ENCODE results near the gene PCOLCE2. TPM values are rescaled to one million over a fixed set of nuclear protein-coding genes. Genes with fewer than 3 reads are reported as not detected.

PCOLCE2 gene
- total and polyA plus RNA-seq, 2 donors from 2014 or later: 1.9 to 59.0 TPM

DNA sequence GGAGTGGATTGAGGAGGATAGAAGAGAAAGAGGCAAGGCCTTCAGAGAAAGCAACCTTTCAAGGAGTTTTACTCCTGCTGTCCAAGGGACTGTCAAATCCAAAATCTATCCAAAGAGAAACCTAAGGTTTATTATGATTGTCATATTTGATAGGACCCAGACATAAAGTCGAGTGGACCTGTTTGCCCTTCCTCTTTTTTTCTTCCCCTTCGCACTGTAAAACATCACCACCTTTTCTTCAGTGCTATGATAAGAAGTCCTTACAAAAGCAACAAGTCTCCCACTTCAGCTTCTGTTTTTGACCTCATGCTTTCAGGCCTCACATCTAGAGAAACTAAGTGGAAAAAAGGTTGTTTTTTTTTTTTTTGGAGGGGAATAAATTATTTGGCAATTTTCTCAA, 92.1 kb downstream of the PCOLCE2 start:
- intact Hi-C loops (cut with DNase I): no loop called here
- TF ChIP-seq, protein P1, sequence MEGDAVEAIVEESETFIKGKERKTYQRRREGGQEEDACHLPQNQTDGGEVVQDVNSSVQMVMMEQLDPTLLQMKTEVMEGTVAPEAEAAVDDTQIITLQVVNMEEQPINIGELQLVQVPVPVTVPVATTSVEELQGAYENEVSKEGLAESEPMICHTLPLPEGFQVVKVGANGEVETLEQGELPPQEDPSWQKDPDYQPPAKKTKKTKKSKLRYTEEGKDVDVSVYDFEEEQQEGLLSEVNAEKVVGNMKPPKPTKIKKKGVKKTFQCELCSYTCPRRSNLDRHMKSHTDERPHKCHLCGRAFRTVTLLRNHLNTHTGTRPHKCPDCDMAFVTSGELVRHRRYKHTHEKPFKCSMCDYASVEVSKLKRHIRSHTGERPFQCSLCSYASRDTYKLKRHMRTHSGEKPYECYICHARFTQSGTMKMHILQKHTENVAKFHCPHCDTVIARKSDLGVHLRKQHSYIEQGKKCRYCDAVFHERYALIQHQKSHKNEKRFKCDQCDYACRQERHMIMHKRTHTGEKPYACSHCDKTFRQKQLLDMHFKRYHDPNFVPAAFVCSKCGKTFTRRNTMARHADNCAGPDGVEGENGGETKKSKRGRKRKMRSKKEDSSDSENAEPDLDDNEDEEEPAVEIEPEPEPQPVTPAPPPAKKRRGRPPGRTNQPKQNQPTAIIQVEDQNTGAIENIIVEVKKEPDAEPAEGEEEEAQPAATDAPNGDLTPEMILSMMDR (IDR thresholded peaks at IDR 0.05; ENCODE audit: borderline replicate concordance, extremely low read depth, insufficient read depth): no peak
- H3K9ac ChIP-seq (ENCODE audit: low read length in 3 of 3): no peak overlapping the region

GRCh38 chr3:142795332-142795731, 93.6 kb downstream of the PCOLCE2 start:
- TF ChIP-seq, protein P1 (IDR thresholded peaks at IDR 0.05; ENCODE audit: borderline replicate concordance, extremely low read depth, insufficient read depth): no peak
- H3K36me3 ChIP-seq (ENCODE audit: control insufficient read depth in 2 of 3, insufficient read depth in 3 of 3, low read length in 3 of 3): no peaks in the 10 kb centered on the region
- H3K9me3 ChIP-seq (ENCODE audit: control insufficient read depth in 2 of 3, insufficient read depth in 1 of 3, low read length in 3 of 3): no peaks in the 10 kb centered on the region
- intact Hi-C loops (cut with DNase I): no loop called here
- no peaks in the 10 kb centered on the region for H3K4me1 ChIP-seq (ENCODE audit: control insufficient read depth in 2 of 3, insufficient read depth in 2 of 3, low read depth in 1 of 3, low read length in 3 of 3)
- no peak for DNase-seq
- H3K4me3 ChIP-seq (ENCODE audit: low read length in 3 of 3): no peak overlapping the region
- H3K9ac ChIP-seq (ENCODE audit: low read length in 3 of 3): no peak overlapping the region
- FAIRE-seq: no peak
- H3K27me3 ChIP-seq (ENCODE audit: control insufficient read depth, insufficient read depth, low read length): no peaks in the 10 kb centered on the region
- H3K27ac ChIP-seq (ENCODE audit: low read depth in 2 of 2, low read length in 2 of 2): no peak overlapping the region

More for the DNA sequence above, 92.1 kb downstream of the PCOLCE2 start:
- no peaks in the 10 kb centered on the region for H3K27me3 ChIP-seq (ENCODE audit: control insufficient read depth, insufficient read depth, low read length)
- no peaks in the 10 kb centered on the region for H3K4me1 ChIP-seq (ENCODE audit: control insufficient read depth in 2 of 3, insufficient read depth in 2 of 3, low read depth in 1 of 3, low read length in 3 of 3)
- H3K4me3 ChIP-seq (ENCODE audit: low read length in 3 of 3): no peak overlapping the region
- H3K9me3 ChIP-seq (ENCODE audit: control insufficient read depth in 2 of 3, insufficient read depth in 1 of 3, low read length in 3 of 3): no peaks in the 10 kb centered on the region
- DNase-seq (no peak), FAIRE-seq (no peak)
- no peaks in the 10 kb centered on the region for H3K36me3 ChIP-seq (ENCODE audit: control insufficient read depth in 2 of 3, insufficient read depth in 3 of 3, low read length in 3 of 3)
- no peak overlapping the region for H3K27ac ChIP-seq (ENCODE audit: low read depth in 2 of 2, low read length in 2 of 2)

DNA sequence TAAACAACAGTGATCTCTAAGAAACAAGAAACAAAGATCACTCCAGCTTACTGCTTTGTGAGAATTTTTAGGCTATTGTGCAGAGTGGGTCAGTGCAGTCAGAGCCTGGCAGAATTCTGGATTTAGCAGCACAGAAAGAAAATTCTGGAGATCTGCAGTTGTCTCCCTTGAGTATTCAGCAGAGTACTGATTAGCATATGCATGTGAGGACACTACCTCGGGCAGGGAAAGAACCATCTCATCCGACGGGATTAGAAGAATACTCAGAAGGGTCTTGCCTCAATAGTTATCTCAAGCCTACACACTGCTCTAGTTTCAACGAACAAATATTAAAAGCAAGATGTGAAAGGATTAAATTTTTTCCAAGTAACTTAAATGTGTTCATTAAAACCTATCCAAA, 94.4 kb downstream of the PCOLCE2 start:
- intact Hi-C loops (cut with DNase I): no loop called here
- no peak overlapping the region for H3K27ac ChIP-seq (ENCODE audit: low read depth in 2 of 2, low read length in 2 of 2)
- DNase-seq: no peak
- no peak overlapping the region for H3K9ac ChIP-seq (ENCODE audit: low read length in 3 of 3)
- no peaks in the 10 kb centered on the region for H3K9me3 ChIP-seq (ENCODE audit: control insufficient read depth in 2 of 3, insufficient read depth in 1 of 3, low read length in 3 of 3)
- FAIRE-seq: no peak
- no peaks in the 10 kb centered on the region for H3K27me3 ChIP-seq (ENCODE audit: control insufficient read depth, insufficient read depth, low read length)
- no peak overlapping the region for H3K4me3 ChIP-seq (ENCODE audit: low read length in 3 of 3)
- TF ChIP-seq, protein P1 (IDR thresholded peaks at IDR 0.05; ENCODE audit: borderline replicate concordance, extremely low read depth, insufficient read depth): no peak
- H3K36me3 ChIP-seq (ENCODE audit: control insufficient read depth in 2 of 3, insufficient read depth in 3 of 3, low read length in 3 of 3): no peaks in the 10 kb centered on the region
- H3K4me1 ChIP-seq (ENCODE audit: control insufficient read depth in 2 of 3, insufficient read depth in 2 of 3, low read depth in 1 of 3, low read length in 3 of 3): no peaks in the 10 kb centered on the region

DNA sequence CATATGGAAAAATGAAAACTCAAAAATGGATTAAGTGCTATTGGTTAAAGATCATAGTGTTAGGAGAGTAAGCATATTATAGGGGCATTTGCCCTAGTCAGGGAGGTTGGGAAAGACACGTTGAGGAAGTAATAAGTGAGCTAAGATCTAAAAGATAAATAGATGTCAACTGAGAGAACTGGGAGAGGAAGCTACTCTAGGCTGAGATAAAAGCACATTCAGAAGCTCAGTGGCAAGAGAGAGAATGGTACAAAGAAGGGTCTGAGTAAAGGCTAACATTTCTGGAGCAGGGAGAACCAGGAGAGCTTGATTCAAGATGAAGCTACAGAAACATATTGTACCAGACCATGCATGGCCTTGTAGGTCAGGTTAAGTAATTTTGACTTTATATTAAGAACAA, 101.2 kb downstream of the PCOLCE2 start:
- Histone ChIP-seq H3K9ac (ENCODE audit: low read length in 3 of 3) (no peak overlapping the region), H3K4me1 (ENCODE audit: control insufficient read depth in 2 of 3, insufficient read depth in 2 of 3, low read depth in 1 of 3, low read length in 3 of 3) (no peaks in the 10 kb centered on the region), H3K9me3 (ENCODE audit: control insufficient read depth in 2 of 3, insufficient read depth in 1 of 3, low read length in 3 of 3) (no peaks in the 10 kb centered on the region), H3K36me3 (ENCODE audit: control insufficient read depth in 2 of 3, insufficient read depth in 3 of 3, low read length in 3 of 3) (no peaks in the 10 kb centered on the region), H3K27me3 (ENCODE audit: control insufficient read depth, insufficient read depth, low read length) (no peaks in the 10 kb centered on the region), H3K27ac (ENCODE audit: low read depth in 2 of 2, low read length in 2 of 2) (no peak overlapping the region), H3K4me3 (ENCODE audit: low read length in 3 of 3) (no peak overlapping the region)
- FAIRE-seq (no peak), DNase-seq (no peak)
- TF ChIP-seq, protein P1 (IDR thresholded peaks at IDR 0.05; ENCODE audit: borderline replicate concordance, extremely low read depth, insufficient read depth): no peak
- intact Hi-C loops (cut with DNase I): no loop called here

All from kidney (tissue), 14 donors.